ENCODE measurements around the gene FAM163B.

Gene FAM163B

GRCh38 chr9:133647148-133647547 lies 38.0 kb upstream of the FAM163B start:
- no peak overlapping the region for H3K4me3 ChIP-seq (ENCODE audit: insufficient read depth, low read depth, low read length)
- H3K36me3 ChIP-seq (ENCODE audit: control insufficient read depth, insufficient read depth, low read length) = no peaks in the 10 kb centered on the region
- H3K4me1 ChIP-seq (ENCODE audit: control insufficient read depth, insufficient read depth, low read length) = no peaks in the 10 kb centered on the region
- no peaks in the 10 kb centered on the region for H3K27me3 ChIP-seq (ENCODE audit: control insufficient read depth, insufficient read depth, low read length, poor library complexity, severe bottlenecking)
- no peak overlapping the region for H3K27ac ChIP-seq (ENCODE audit: insufficient read depth, low read depth, low read length, poor library complexity, severe bottlenecking)
- H3K9me3 ChIP-seq (ENCODE audit: control insufficient read depth, low read length) = no peaks in the 10 kb centered on the region
- 88 to 91% methylated on average over 7 of the region's 7 CpGs for WGBS, 2 experiments

DNA sequence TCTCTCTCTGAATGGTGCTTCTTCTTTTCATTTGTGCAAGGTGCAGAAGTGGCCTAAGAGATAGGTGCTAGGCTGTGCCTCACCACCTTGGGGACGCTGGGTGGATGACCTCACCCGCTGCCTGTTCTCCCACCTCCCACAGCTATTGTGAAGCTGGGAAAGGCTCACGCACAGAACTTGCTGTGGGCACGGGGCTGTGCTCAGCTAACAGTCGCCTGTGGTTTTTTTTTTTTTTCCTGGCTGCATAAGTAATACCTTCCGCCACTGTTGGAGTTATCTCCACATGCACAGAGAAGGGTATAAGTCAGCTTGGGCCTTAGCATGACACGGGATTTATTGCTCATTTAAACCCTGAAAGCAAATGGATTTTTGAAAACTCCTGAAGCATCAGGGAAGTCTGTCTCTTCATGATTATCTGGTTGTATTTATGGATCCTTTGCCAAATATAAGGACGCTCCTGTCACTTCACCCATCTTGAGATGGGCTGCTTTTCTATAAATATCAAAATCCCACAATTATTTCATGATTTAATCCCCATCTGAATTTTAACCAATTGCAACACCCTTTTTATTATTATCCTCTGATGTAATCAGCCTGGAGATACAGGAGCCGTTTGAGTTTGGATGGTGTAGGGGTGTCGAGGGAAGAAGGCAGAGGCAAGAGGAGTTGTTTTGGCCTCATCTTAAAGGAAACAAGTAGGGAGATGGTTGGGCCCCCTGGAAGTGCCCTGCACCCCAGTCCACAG lies 36.0 kb upstream of the FAM163B start:
- Histone ChIP-seq H3K36me3 (ENCODE audit: control insufficient read depth, insufficient read depth, low read length) (no peaks in the 10 kb centered on the region), H3K4me1 (ENCODE audit: control insufficient read depth, insufficient read depth, low read length) (no peaks in the 10 kb centered on the region), H3K27me3 (ENCODE audit: control insufficient read depth, insufficient read depth, low read length, poor library complexity, severe bottlenecking) (no peaks in the 10 kb centered on the region), H3K27ac (ENCODE audit: insufficient read depth, low read depth, low read length, poor library complexity, severe bottlenecking) (no peak overlapping the region), H3K4me3 (ENCODE audit: insufficient read depth, low read depth, low read length) (no peak overlapping the region), H3K9me3 (ENCODE audit: control insufficient read depth, low read length) (no peaks in the 10 kb centered on the region)
- WGBS, 2 experiments = 86% methylated on average over 10 of the region's 10 CpGs

DNA sequence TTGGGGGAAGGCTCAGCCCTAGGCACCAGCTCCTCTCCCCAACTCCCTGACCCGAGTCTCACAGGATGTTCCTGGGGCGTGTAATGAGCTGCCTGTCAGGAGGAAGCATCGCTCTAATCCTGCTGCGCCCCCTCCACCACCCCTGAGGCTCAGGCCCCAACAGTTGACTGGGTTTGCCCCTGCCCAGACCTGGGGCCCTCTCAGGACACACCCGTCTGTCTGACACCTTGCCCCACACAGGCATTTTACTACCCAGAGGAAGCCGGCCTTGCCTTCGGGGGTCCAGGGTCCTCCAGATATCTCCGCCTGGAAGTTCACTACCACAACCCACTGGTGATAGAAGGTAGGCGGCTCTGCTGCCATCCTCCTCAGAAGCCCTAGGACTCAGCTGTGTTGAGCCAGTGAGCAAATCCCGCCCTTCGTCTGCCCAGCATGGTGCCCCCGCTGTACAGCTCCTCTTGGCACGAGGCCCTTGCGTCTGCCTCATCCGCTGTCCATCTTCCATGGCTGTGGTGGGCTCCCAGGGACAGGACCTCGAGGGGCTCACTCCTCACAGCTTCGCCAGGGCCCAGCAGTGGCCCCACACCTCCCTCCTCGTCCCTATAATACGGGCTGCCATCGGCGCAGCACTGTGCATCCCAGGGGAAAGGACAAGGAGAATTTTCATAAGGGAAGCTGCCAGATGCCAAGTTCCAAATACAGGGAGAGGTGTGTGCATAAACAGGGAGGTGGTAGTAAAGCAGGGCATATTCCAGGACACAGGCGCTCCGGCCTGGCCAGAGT lies 35.0 kb upstream of the FAM163B start:
- H3K27ac ChIP-seq (ENCODE audit: insufficient read depth, low read depth, low read length, poor library complexity, severe bottlenecking) = no peak overlapping the region
- 87 to 88% methylated on average over 23 of the region's 23 CpGs for WGBS, 2 experiments
- no peaks in the 10 kb centered on the region for H3K36me3 ChIP-seq (ENCODE audit: control insufficient read depth, insufficient read depth, low read length)
- H3K9me3 ChIP-seq (ENCODE audit: control insufficient read depth, low read length) = no peaks in the 10 kb centered on the region
- no peaks in the 10 kb centered on the region for H3K4me1 ChIP-seq (ENCODE audit: control insufficient read depth, insufficient read depth, low read length)
- H3K27me3 ChIP-seq (ENCODE audit: control insufficient read depth, insufficient read depth, low read length, poor library complexity, severe bottlenecking) = no peaks in the 10 kb centered on the region
- no peak overlapping the region for H3K4me3 ChIP-seq (ENCODE audit: insufficient read depth, low read depth, low read length)

- Histone ChIP-seq H3K27me3 (ENCODE audit: control insufficient read depth, insufficient read depth, low read length, poor library complexity, severe bottlenecking) (no peaks in the 10 kb centered on the region), H3K27ac (ENCODE audit: insufficient read depth, low read depth, low read length, poor library complexity, severe bottlenecking) (no peak overlapping the region), H3K36me3 (ENCODE audit: control insufficient read depth, insufficient read depth, low read length) (no peaks in the 10 kb centered on the region), H3K4me3 (ENCODE audit: insufficient read depth, low read depth, low read length) (no peak overlapping the region), H3K4me1 (ENCODE audit: control insufficient read depth, insufficient read depth, low read length) (peaks cover under 1% of the 10 kb centered on the region), H3K9me3 (ENCODE audit: control insufficient read depth, low read length) (no peaks in the 10 kb centered on the region)
- WGBS, 2 experiments = 94 to 96% methylated on average over 20 of the region's 20 CpGs
Observed at GRCh38 chr9:133643362-133643755, 34.2 kb upstream of the FAM163B start.

- Histone ChIP-seq H3K9me3 (ENCODE audit: control insufficient read depth, low read length) (no peaks in the 10 kb centered on the region), H3K36me3 (ENCODE audit: control insufficient read depth, insufficient read depth, low read length) (no peaks in the 10 kb centered on the region), H3K4me1 (ENCODE audit: control insufficient read depth, insufficient read depth, low read length) (peaks cover 5% of the 10 kb centered on the region), H3K4me3 (ENCODE audit: insufficient read depth, low read depth, low read length) (no peak overlapping the region), H3K27ac (ENCODE audit: insufficient read depth, low read depth, low read length, poor library complexity, severe bottlenecking) (no peak overlapping the region), H3K27me3 (ENCODE audit: control insufficient read depth, insufficient read depth, low read length, poor library complexity, severe bottlenecking) (no peaks in the 10 kb centered on the region)
- 87 to 88% methylated on average over 16 of the region's 16 CpGs for WGBS, 2 experiments
Observed at GRCh38 chr9:133642708-133643361, 33.6 kb upstream of the FAM163B start.

- H3K4me1 ChIP-seq (ENCODE audit: control insufficient read depth, insufficient read depth, low read length) = peaks cover 12% of the 10 kb centered on the region
- no peaks in the 10 kb centered on the region for H3K9me3 ChIP-seq (ENCODE audit: control insufficient read depth, low read length)
- no peaks in the 10 kb centered on the region for H3K27me3 ChIP-seq (ENCODE audit: control insufficient read depth, insufficient read depth, low read length, poor library complexity, severe bottlenecking)
- no peak overlapping the region for H3K4me3 ChIP-seq (ENCODE audit: insufficient read depth, low read depth, low read length)
- H3K27ac ChIP-seq (ENCODE audit: insufficient read depth, low read depth, low read length, poor library complexity, severe bottlenecking) = no peak overlapping the region
- no peaks in the 10 kb centered on the region for H3K36me3 ChIP-seq (ENCODE audit: control insufficient read depth, insufficient read depth, low read length)
- 93 to 95% methylated on average over 25 of the region's 25 CpGs for WGBS, 2 experiments
Observed at GRCh38 chr9:133641861-133642595, 32.8 kb upstream of the FAM163B start.

DNA sequence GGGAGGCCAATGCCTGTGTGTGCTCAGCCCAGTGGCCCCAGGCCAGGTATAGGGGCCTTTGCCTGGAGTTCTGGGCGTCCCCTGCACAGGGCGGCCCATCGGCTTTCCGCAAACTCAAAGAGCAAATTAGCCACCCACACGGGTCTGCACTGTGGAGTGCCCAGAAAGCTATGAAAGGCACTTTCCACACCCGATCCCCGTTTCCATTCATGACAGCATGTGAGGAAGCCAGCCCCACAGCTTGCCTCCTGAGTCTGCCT lies 32.1 kb upstream of the FAM163B start:
- H3K27me3 ChIP-seq (ENCODE audit: control insufficient read depth, insufficient read depth, low read length, poor library complexity, severe bottlenecking) = no peaks in the 10 kb centered on the region
- no peak overlapping the region for H3K27ac ChIP-seq (ENCODE audit: insufficient read depth, low read depth, low read length, poor library complexity, severe bottlenecking)
- no peaks in the 10 kb centered on the region for H3K9me3 ChIP-seq (ENCODE audit: control insufficient read depth, low read length)
- H3K4me3 ChIP-seq (ENCODE audit: insufficient read depth, low read depth, low read length) = no peak overlapping the region
- no peaks in the 10 kb centered on the region for H3K36me3 ChIP-seq (ENCODE audit: control insufficient read depth, insufficient read depth, low read length)
- peaks cover 12% of the 10 kb centered on the region for H3K4me1 ChIP-seq (ENCODE audit: control insufficient read depth, insufficient read depth, low read length)
- 90 to 94% methylated on average over 7 of the region's 7 CpGs for WGBS, 2 experiments

- Histone ChIP-seq H3K4me1 (ENCODE audit: control insufficient read depth, insufficient read depth, low read length) (peaks cover 12% of the 10 kb centered on the region), H3K4me3 (ENCODE audit: insufficient read depth, low read depth, low read length) (no peak overlapping the region), H3K27me3 (ENCODE audit: control insufficient read depth, insufficient read depth, low read length, poor library complexity, severe bottlenecking) (no peaks in the 10 kb centered on the region), H3K9me3 (ENCODE audit: control insufficient read depth, low read length) (no peaks in the 10 kb centered on the region), H3K27ac (ENCODE audit: insufficient read depth, low read depth, low read length, poor library complexity, severe bottlenecking) (no peak overlapping the region), H3K36me3 (ENCODE audit: control insufficient read depth, insufficient read depth, low read length) (no peaks in the 10 kb centered on the region)
- WGBS, 2 experiments = 91 to 94% methylated on average over 13 of the region's 13 CpGs
Observed at GRCh38 chr9:133640580-133641395, 31.6 kb upstream of the FAM163B start.

DNA sequence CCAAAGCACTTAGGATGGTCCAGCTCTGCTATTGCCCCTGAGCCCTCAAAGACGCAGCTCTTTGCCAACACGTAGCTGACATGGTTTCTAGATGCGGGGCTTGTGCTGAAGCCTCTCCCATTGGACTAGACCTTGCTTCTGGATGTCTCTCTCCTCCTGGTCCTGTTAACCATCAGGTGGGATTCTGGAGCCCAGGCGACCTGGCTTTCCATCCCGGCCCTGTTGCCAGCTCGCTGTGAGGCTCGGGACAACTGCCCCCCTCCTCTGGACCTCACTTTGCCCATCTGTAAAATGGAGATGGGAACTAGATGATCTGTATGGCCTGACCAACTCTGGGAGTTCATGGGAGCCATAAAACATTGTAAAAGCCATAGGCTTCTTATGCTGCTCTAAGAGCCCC lies 31.0 kb upstream of the FAM163B start:
- Histone ChIP-seq H3K36me3 (ENCODE audit: control insufficient read depth, insufficient read depth, low read length) (no peaks in the 10 kb centered on the region), H3K27ac (ENCODE audit: insufficient read depth, low read depth, low read length, poor library complexity, severe bottlenecking) (no peak overlapping the region), H3K27me3 (ENCODE audit: control insufficient read depth, insufficient read depth, low read length, poor library complexity, severe bottlenecking) (no peaks in the 10 kb centered on the region), H3K4me1 (ENCODE audit: control insufficient read depth, insufficient read depth, low read length) (peaks cover 15% of the 10 kb centered on the region), H3K9me3 (ENCODE audit: control insufficient read depth, low read length) (no peaks in the 10 kb centered on the region), H3K4me3 (ENCODE audit: insufficient read depth, low read depth, low read length) (no peak overlapping the region)
- 93 to 94% methylated on average over 7 of the region's 7 CpGs for WGBS, 2 experiments
